H9 (cell line): Measurements from ENCODE around the gene DIP2C. TPM values are rescaled to one million over a fixed set of nuclear protein-coding genes. Genes with fewer than 3 reads are reported as not detected.

ENCODE experiments used
- DNase-seq: peaks from one replicate; pipeline ENCODE4 v3.0.0-alpha.2; 2017
- H2AFZ ChIP-seq: one replicate; pipeline ENCODE4 v1.6.1; 2013; ENCODE audit warnings: mild to moderate bottlenecking, low read length, control low read depth, moderate library complexity
- H2AK5ac ChIP-seq: 2 replicates; pipeline ENCODE4 v1.6.1; 2013; ENCODE audit warnings: low read length, control low read depth, mixed read lengths; ENCODE audit not compliant: insufficient read length
- H2BK120ac ChIP-seq: one replicate; pipeline ENCODE4 v1.6.1; 2013; ENCODE audit warnings: low read depth, mild to moderate bottlenecking, low read length, control low read depth, inconsistent platforms; ENCODE audit not compliant: poor library complexity, severe bottlenecking
- H2BK12ac ChIP-seq: 2 replicates; pipeline ENCODE4 v1.6.1; 2013; ENCODE audit warnings: low read length, control low read depth, mixed read lengths, low read depth; ENCODE audit not compliant: insufficient read length
- H2BK15ac ChIP-seq: 2 replicates; pipeline ENCODE4 v1.6.1; 2013; ENCODE audit warnings: low read depth, low read length, control low read depth
- H2BK20ac ChIP-seq: one replicate; pipeline ENCODE4 v1.6.1; 2013; ENCODE audit warnings: low read depth, mild to moderate bottlenecking, low read length, control low read depth, inconsistent platforms; ENCODE audit not compliant: poor library complexity, severe bottlenecking
- H2BK5ac ChIP-seq: 2 replicates; pipeline ENCODE4 v1.6.1; 2013; ENCODE audit warnings: low read length, control low read depth, mixed read lengths; ENCODE audit not compliant: insufficient read length
- H3K14ac ChIP-seq: 2 replicates; pipeline ENCODE4 v1.6.1; 2013; ENCODE audit warnings: low read length, control low read depth; ENCODE audit not compliant: insufficient read depth
- H3K18ac ChIP-seq: 2 replicates; pipeline ENCODE4 v1.6.1; 2013; ENCODE audit warnings: low read depth, mild to moderate bottlenecking, mixed read lengths, low read length, control low read depth; ENCODE audit not compliant: insufficient read length
- H3K23ac ChIP-seq: 2 replicates; pipeline ENCODE4 v1.6.1; 2013; ENCODE audit warnings: low read length, control low read depth, mixed read lengths, low read depth; ENCODE audit not compliant: insufficient read length
- H3K23me2 ChIP-seq: 2 replicates; pipeline ENCODE4 v1.6.1; 2013; ENCODE audit warnings: low read depth, mild to moderate bottlenecking, mixed read lengths, low read length, control low read depth; ENCODE audit not compliant: insufficient read length, poor library complexity, severe bottlenecking
- H3K27ac ChIP-seq: 2 replicates; pipeline ENCODE4 v1.5.1; 2013; ENCODE audit warnings: low read length, control low read depth, mixed read lengths, low read depth; ENCODE audit not compliant: insufficient read length
- H3K27me3 ChIP-seq: 2 replicates; pipeline ENCODE4 v1.6.1; 2013; ENCODE audit warnings: low read length, control low read depth, inconsistent platforms; ENCODE audit not compliant: insufficient read depth
- H3K4ac ChIP-seq: 2 replicates; pipeline ENCODE4 v1.6.1; 2013; ENCODE audit warnings: low read depth, mild to moderate bottlenecking, control low read depth, inconsistent platforms, low read length, moderate library complexity
- H3K4me1 ChIP-seq: 2 replicates; pipeline ENCODE4 v1.6.1; 2013; ENCODE audit warnings: low read length, control low read depth, inconsistent platforms; ENCODE audit not compliant: insufficient read depth
- H3K4me2 ChIP-seq: 2 replicates; pipeline ENCODE4 v1.6.1; 2013; ENCODE audit warnings: low read length, control low read depth, mixed read lengths; ENCODE audit not compliant: insufficient read length, insufficient read depth
- H3K56ac ChIP-seq: 2 replicates; pipeline ENCODE4 v1.6.1; 2013; ENCODE audit warnings: low read depth, mild to moderate bottlenecking, mixed read lengths, low read length, control low read depth; ENCODE audit not compliant: insufficient read length
- H3K79me1 ChIP-seq: 2 replicates; pipeline ENCODE4 v1.6.1; 2013; ENCODE audit warnings: low read depth, mild to moderate bottlenecking, moderate library complexity, low read length, control low read depth, inconsistent platforms; ENCODE audit not compliant: insufficient read depth, poor library complexity, severe bottlenecking
- H3K79me2 ChIP-seq: 2 replicates; pipeline ENCODE4 v1.6.1; 2013; ENCODE audit warnings: low read length, control low read depth, inconsistent platforms; ENCODE audit not compliant: insufficient read depth
- H3K9ac ChIP-seq: 2 replicates; pipeline ENCODE4 v1.6.1; 2013; ENCODE audit warnings: low read length, control low read depth, mixed read lengths; ENCODE audit not compliant: insufficient read length; ENCODE audit errors: extremely low read depth
- H3K9me3 ChIP-seq: one replicate; pipeline ENCODE4 v1.6.1; 2013; ENCODE audit warnings: low read depth, low read length, inconsistent platforms; ENCODE audit not compliant: control insufficient read depth
- H3T11ph ChIP-seq: one replicate; pipeline ENCODE4 v1.6.1; 2013; ENCODE audit warnings: mild to moderate bottlenecking, low read length, control low read depth, inconsistent platforms
- H4K20me1 ChIP-seq: one replicate; pipeline ENCODE4 v1.6.1; 2013; ENCODE audit not compliant: control insufficient read depth, insufficient read length, insufficient read depth
- H4K5ac ChIP-seq: 2 replicates; pipeline ENCODE4 v1.6.1; 2013; ENCODE audit warnings: low read depth, mild to moderate bottlenecking, mixed read lengths, low read length, control low read depth; ENCODE audit not compliant: insufficient read length
- H4K8ac ChIP-seq: replicated peaks from 2 replicates; pipeline ENCODE4 v1.6.1; 2013; ENCODE audit warnings: low read length, control low read depth, mixed read lengths, low read depth; ENCODE audit not compliant: insufficient read length
- H4K91ac ChIP-seq: 2 replicates; pipeline ENCODE4 v1.6.1; 2013; ENCODE audit warnings: low read depth, mild to moderate bottlenecking, moderate library complexity, mixed read lengths, low read length, control low read depth; ENCODE audit not compliant: insufficient read length
- H3K27ac Mint-ChIP-seq, 3 experiments: 2 replicates in 2 of 3; 3 replicates in 1 of 3; pipeline ENCODE4 v1.8.0; 2020 to 2021; ENCODE audit warnings: mixed read lengths in 3 of 3, mild to moderate bottlenecking in 1 of 3, moderate library complexity in 1 of 3
- H3K27me3 Mint-ChIP-seq: 2 replicates; pipeline ENCODE4 v1.8.0; 2021; ENCODE audit warnings: low read depth, mild to moderate bottlenecking, moderate library complexity, mixed read lengths
- H3K36me3 Mint-ChIP-seq, 3 experiments: 2 replicates in 2 of 3; 3 replicates in 1 of 3; pipeline ENCODE4 v1.8.0; 2020 to 2021; ENCODE audit warnings: low read depth in 3 of 3, mixed read lengths in 3 of 3; ENCODE audit not compliant: insufficient read depth in 1 of 3
- H3K4me1 Mint-ChIP-seq, 2 experiments: 2 replicates each; pipeline ENCODE4 v1.8.0; 2020; ENCODE audit warnings: mixed read lengths in 2 of 2
- H3K4me3 Mint-ChIP-seq, 2 experiments: 2 replicates in 1 of 2; 3 replicates in 1 of 2; pipeline ENCODE4 v1.8.0; 2020 to 2021; ENCODE audit warnings: mild to moderate bottlenecking in 2 of 2, mixed read lengths in 2 of 2, moderate library complexity in 1 of 2
- H3K9me3 Mint-ChIP-seq, 2 experiments: 2 replicates in 1 of 2; 3 replicates in 1 of 2; pipeline ENCODE4 v1.8.0; 2020; ENCODE audit warnings: mild to moderate bottlenecking in 2 of 2, mixed read lengths in 2 of 2, moderate library complexity in 1 of 2
- WGBS: extraction: QIAGEN DNeasy Blood & Tissue Kit; methylation state at CpG from one replicate; pipeline ENCODE4 v1.1.7; 2013; ENCODE audit warnings: missing lambda C conversion rate, low lambda C conversion rate, mixed read lengths; ENCODE audit not compliant: insufficient read length; ENCODE audit errors: extremely low coverage; 5-methylcytosine and 5-hydroxymethylcytosine counted together
- total RNA-seq: library from RNA; stranded (reverse); gene quantifications from 2 replicates; pipeline ENCODE4 v1.2.1, GENCODE V29; 2021
- TF ChIP-seq, protein P1 (sequence below): fragments of 200-600 bp; sonication (generic); conservative IDR thresholded peaks from 3 replicates; pipeline ENCODE4 v1.8.0; 2021; ENCODE audit warnings: antibody characterized with exemption, mild to moderate bottlenecking

DIP2C gene
- total RNA-seq, 1 experiment from 2014 or later: 7.9 TPM

GRCh38 chr10:527416-527815, 162.1 kb downstream of the DIP2C start:
- Histone ChIP-seq H2BK120ac (no peak overlapping the region), H2BK20ac (no peak overlapping the region), H4K20me1 (no peaks in the 10 kb centered on the region), H2AFZ (no peak overlapping the region), H3K27me3 (no peaks in the 10 kb centered on the region), H3K4me2 (no peak overlapping the region), H3K4ac (no peak overlapping the region), H3K79me1 (no peaks in the 10 kb centered on the region), H3K23ac (no peak overlapping the region), H3K9ac (no peak overlapping the region), H4K5ac (no peak overlapping the region), H2BK15ac (no peak overlapping the region), H3K18ac (no peak overlapping the region), H4K91ac (no peak overlapping the region), H3K14ac (no peak overlapping the region), H2BK5ac (no peak overlapping the region), H3K4me1 (no peaks in the 10 kb centered on the region; the same call in 1 of the 2 replicates), H2BK12ac (no peak overlapping the region), H3K23me2 (no peaks in the 10 kb centered on the region), H3K9me3 (no peaks in the 10 kb centered on the region), H4K8ac (no peak overlapping the region), H3K79me2 (no peaks in the 10 kb centered on the region; the same call in 1 of the 2 replicates), H2AK5ac (no peak overlapping the region), H3K56ac (no peak overlapping the region), H3T11ph (no peak overlapping the region), H3K27ac (no peak overlapping the region)
- WGBS: no CpG with 5 or more reads among the region's 1 CpG
- DNase-seq: no peak
- H3K27me3 Mint-ChIP-seq: no peaks in the 10 kb centered on the region
- no peak overlapping the region for H3K4me3 Mint-ChIP-seq
- no peaks in the 10 kb centered on the region; a peak in 1 of 7 replicates for H3K36me3 Mint-ChIP-seq
- TF ChIP-seq, protein P1, sequence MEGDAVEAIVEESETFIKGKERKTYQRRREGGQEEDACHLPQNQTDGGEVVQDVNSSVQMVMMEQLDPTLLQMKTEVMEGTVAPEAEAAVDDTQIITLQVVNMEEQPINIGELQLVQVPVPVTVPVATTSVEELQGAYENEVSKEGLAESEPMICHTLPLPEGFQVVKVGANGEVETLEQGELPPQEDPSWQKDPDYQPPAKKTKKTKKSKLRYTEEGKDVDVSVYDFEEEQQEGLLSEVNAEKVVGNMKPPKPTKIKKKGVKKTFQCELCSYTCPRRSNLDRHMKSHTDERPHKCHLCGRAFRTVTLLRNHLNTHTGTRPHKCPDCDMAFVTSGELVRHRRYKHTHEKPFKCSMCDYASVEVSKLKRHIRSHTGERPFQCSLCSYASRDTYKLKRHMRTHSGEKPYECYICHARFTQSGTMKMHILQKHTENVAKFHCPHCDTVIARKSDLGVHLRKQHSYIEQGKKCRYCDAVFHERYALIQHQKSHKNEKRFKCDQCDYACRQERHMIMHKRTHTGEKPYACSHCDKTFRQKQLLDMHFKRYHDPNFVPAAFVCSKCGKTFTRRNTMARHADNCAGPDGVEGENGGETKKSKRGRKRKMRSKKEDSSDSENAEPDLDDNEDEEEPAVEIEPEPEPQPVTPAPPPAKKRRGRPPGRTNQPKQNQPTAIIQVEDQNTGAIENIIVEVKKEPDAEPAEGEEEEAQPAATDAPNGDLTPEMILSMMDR: no peak
- peaks cover 4 to 12% of the 10 kb centered on the region in 2 experiments for H3K4me1 Mint-ChIP-seq
- no peaks in the 10 kb centered on the region for H3K9me3 Mint-ChIP-seq
- H3K27ac Mint-ChIP-seq: no peak overlapping the region
